NCI-H2081 treated with DMSO at 0.1 percent for 48 hours (cell line): ENCODE data around the gene EPPIN.
"Not testable (repeated sequence)": the region's sequence is repeated elsewhere in the genome, so short reads cannot be mapped to it uniquely, and the experiment has no call there.

Experiments used
- DNase-seq: peaks from one replicate; lab custom pipeline; 2025; lab: John Stamatoyannopoulos, UW

EPPIN gene

GRCh38 chr20:45547206-45547770 lies at the start of gene EPPIN:
Gene EPPIN (minus strand): TSS chr20:45547401. CDS start chr20:45547357, 44 bp downstream.
- DNase-seq = no peak

GRCh38 chr20:45595235-45595634 lies 48.0 kb upstream of the EPPIN start:
- no peak for DNase-seq

GRCh38 chr20:45593498-45593897 lies 46.3 kb upstream of the EPPIN start:
- DNase-seq = no peak

DNA sequence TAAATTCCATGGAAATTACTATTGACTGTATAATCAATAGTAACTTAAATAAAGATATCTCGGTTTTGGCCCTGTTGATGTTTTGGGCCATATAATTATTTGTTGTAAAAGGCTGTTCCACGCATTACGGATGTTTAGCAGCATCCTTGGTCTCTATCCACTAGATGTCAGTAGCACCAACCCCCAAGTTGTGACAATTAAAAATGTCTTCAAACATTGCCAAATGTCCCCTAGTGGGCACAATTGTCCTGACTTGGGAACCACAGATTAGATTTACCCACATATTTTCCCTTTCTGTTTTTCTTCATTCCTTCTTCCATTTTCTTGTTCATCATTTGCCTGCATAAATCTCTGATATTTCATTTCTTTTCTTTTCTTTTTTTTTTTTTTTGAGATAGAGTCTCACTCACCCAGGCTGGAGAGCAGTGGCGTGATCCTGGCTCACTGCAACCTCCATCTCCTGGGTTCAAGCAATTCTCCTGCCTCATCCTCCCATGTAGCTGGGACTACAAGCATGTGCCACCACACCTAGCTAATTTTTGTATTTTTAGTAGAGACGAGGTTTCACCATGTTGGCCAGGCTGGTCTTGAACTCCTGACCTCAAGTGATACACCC lies 45.5 kb upstream of the EPPIN start:
- DNase-seq = no peak

DNA sequence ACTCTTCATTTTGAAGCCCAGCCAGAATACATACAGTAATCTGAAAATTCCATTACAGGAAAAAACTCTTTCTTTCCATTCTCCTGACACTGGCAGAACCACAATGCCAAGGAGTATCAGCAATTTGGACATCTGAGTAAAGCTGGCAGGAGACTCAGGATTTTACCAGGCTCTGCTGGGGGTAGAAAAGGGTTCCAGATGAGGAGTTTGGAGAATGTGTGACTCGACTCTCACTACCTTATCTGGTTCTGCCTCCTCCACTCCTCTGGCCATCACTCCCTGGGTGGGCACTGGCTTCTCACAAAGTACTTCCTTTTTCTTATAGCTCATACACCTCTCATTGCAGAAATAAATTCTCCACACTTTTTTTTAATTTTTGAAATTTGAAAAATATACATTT lies 42.5 kb upstream of the EPPIN start:
- no peak for DNase-seq

DNA sequence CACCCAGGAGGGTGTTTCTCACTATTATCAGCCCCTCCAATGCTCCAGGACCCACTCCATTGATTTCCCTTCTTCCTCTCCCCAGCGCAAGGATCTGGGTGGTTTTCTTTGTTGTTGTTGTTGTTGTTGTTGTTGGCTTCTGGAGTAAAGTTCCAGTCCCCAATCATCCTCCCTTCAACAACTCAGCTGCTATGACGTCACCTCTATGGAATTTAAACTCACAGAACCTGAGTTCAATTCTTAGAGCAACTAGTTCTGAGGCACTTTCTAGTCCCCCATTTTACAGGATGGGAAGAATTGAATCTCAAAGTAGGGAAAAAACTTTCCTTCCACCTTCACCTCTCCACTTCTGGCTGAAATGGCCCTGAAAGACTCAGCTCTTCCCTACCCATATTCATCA lies 41.6 kb upstream of the EPPIN start:
- DNase-seq = no peak

GRCh38 chr20:45585986-45586385 lies 38.8 kb upstream of the EPPIN start:
- not testable (repeated sequence) for DNase-seq

GRCh38 chr20:45584294-45584693 lies 37.1 kb upstream of the EPPIN start:
- DNase-seq = not testable (repeated sequence)

DNA sequence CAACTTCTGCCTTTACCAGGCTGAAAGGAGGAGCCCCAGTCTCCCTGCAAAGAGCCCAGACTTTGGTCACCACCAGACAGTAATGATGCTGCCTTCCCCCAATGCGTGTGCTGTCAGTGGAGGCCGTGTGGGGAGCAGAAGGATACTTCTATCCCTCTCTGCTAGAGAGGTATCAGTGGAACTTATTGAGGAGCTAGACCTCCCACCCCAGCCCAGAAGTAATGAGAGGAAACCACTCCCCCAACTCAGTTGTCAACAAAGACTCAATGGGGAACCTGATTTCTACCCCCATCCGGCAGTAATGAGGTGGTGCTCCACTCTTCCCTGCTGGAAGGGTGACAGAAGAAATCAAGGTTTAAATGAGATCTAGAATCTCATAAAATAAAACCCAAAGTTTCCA lies 36.3 kb upstream of the EPPIN start:
- no peak for DNase-seq

- no peak for DNase-seq
These were observed 34.5 kb upstream of the EPPIN start for GRCh38 chr20:45581702-45582101.

GRCh38 chr20:45579184-45579583 lies 32.0 kb upstream of the EPPIN start, which contains the start of gene WFDC8:
Gene WFDC8 (minus strand): TSS chr20:45579284. CDS start chr20:45579247, 37 bp downstream.
- DNase-seq = no peak

GRCh38 chr20:45578231-45578630 lies 31.0 kb upstream of the EPPIN start:
- DNase-seq = no peak

- DNase-seq = no peak
These were observed 29.8 kb upstream of the EPPIN start for GRCh38 chr20:45576995-45577394.

DNA sequence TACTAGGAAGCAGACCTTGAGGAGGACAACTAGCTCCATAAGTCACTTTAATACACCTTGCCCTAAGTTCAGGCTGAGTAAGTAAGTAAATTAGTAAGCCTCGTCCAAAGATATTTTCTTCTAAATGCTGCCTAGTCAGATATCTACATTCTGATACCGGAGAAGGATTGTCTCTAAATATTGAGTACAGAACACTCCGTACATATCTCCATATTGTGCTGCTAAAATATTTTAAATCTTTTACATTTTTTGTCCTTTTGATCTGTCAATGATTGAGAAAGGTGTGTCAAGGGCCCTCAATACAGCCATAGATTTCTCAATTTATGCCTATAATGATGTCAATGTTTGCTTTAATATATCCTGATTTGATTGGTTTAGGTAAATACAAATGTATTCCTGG lies 28.7 kb upstream of the EPPIN start:
- DNase-seq = no peak

DNA sequence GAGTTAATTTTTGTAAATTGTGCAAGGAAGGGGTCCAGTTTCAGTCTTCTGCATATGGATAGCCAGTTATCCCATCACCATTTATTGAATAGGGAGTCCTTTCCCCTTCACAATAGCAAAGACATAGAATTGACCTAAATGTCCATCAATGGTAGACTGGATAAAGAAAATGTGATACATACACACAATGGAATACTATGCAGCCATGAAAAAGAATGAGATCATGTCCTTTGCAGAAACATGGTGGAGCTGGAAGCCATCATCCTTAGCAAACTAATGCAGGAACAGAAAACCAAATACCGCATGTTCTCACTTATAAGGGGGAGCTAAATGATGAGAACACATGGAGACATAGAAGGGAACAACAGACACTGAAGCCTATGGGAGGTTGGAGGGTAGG lies 22.4 kb upstream of the EPPIN start:
- DNase-seq = not testable (repeated sequence)

- DNase-seq = no peak
These were observed 17.6 kb upstream of the EPPIN start for GRCh38 chr20:45564760-45565276.

DNA sequence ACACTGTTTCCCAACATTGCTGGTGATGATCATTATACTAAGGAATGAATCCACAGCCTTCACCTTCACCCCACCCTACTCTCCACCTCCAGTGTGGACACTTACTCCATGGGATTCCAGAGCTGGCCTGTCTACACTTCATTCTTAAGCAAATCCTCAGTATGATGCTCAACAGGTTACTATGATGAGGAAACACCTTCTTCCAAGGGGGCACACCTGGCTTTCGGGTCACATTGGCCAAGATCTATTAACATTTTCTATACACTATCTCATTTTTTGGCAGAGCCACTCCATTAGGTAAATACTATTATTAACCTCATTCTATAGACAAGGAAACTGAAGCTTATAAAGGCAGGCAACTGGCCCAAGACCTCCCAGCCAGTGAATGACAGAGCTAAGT lies 8.0 kb upstream of the EPPIN start:
- no peak for DNase-seq

DNA sequence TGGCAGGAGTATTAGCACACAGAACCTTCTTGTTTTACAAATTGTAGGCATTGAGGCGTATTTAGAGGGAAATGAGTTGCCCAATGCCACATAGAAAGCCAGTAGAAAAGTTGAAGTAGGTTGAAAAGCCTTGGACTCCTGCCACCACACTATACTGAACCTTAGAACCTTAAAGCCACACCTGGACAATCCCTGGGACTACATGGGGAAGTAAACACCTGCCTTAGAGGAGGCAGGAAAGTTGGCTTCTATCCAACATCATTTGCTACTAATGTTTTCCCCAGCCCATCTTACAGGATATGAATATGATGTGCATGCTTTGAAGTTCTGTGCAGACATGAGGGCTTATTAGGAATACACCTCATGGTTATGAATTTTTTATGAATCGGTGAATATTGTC lies 5.3 kb upstream of the EPPIN start:
- no peak for DNase-seq

DNA sequence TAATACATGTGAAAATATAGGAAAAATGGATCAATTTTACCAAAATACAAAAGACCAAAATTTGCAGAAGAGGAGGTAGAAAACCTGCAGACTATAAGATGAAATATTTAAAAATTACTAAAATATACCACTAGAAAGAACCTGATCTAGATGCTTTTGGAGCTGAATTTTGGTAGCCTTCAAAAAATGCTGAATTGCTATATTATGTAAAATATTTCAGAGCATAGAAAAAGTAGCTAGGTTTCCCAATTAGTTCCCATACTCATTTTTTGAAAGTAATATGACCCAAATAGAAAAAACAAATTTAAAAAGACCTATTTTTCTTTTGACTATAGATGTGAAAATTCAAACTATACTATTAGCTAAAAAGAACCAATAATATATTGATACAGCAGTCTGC lies 3.6 kb upstream of the EPPIN start:
- DNase-seq = no peak

DNA sequence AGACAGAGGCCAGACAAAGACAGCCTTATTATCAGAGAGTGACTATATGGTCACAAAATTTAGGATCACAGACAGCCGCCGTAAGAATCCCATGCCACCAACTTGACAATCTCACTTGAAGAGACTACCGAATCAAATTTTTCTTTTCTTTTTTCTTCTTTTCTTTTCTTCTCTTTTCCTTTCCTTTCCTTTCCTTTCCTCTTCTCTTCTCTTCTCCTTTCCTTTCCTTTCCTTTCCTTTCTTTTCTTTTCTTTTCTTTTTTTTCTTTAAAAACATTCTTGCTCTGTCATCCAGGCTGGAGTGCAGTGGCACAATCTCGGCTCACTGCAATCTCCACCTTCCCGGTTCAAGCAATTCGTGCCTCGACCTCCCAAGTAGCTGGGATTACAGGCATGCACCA lies 1.2 kb upstream of the EPPIN start:
- DNase-seq = no peak

GRCh38 chr20:45545754-45546453 lies 1.3 kb downstream of the EPPIN start:
- DNase-seq = no peak

DNA sequence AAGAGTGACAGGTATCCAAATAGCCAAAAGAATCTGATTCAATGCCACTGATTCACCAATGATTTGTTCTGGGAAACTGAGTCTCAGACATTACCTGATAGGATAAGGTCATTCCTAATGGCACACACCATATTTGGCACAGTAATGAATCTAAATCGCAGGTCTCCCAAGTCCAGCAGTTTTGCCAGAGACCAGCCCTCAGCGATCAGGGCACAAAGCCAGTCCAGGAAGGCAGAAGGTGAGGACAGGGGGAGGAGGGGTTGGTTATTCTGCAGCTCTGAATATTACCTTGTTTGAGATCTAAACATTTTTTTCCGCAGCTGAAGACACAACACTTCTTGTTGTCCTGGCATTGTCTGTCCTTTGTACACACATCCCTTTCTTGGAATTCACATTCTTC lies 1.9 kb downstream of the EPPIN start:
- DNase-seq = no peak

DNA sequence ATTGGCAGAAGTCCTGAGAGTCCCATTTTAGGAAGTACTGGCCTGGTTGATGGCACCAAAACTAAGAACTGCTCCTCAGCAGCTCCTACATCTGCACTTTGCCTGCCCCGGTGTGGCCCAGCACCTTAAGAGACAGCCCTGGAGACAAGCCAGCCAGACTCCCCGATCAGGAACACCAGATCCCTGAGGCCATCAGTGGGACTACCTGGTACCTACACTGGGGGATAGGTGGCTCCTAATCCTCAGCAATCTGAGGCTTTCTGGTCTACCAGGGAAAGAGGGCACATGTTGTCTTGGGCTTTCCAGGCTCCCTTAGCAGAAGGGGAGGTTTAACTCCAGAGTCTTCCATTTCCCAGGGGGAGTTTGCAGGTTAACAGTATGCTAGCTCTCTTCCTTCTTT lies 7.8 kb downstream of the EPPIN start, which contains the start of gene WFDC6:
WFDC6 (minus strand) TSS at position 101 of the 400 bp plus-strand sequence; CDS start at position 26, 75 bp downstream.
- no peak for DNase-seq
